ENCODE results near the gene MEIS2.

The MEIS2 gene

GRCh38 chr15:37078566-37078965, 21.8 kb downstream of the MEIS2 start:
- Mint-ChIP-seq H3K9me3 (peaks cover 3% of the 10 kb centered on the region), H3K4me3 (no peak overlapping the region), H3K4me1 (no peaks in the 10 kb centered on the region), H3K27ac (no peak overlapping the region), H3K36me3 (no peaks in the 10 kb centered on the region)
- ATAC-seq (no peak), DNase-seq (ENCODE audit: low spot score in 2 of 2) (no peak)

GRCh38 chr15:37077623-37078351, 22.6 kb downstream of the MEIS2 start:
- DNase-seq (ENCODE audit: low spot score in 2 of 2) (no peak), ATAC-seq (no peak)
- Mint-ChIP-seq H3K36me3 (no peaks in the 10 kb centered on the region), H3K4me1 (no peaks in the 10 kb centered on the region), H3K4me3 (no peak overlapping the region), H3K9me3 (peaks cover 3% of the 10 kb centered on the region), H3K27ac (no peak overlapping the region)

- no peaks in the 10 kb centered on the region for H3K36me3 Mint-ChIP-seq
- no peak for ATAC-seq
- H3K4me3 Mint-ChIP-seq, result no peak overlapping the region
- no peak overlapping the region for H3K27ac Mint-ChIP-seq
- H3K9me3 Mint-ChIP-seq, result peaks cover 3% of the 10 kb centered on the region
- no peak for DNase-seq (ENCODE audit: low spot score in 2 of 2)
- no peaks in the 10 kb centered on the region for H3K4me1 Mint-ChIP-seq
These were observed 23.8 kb downstream of the MEIS2 start for GRCh38 chr15:37076543-37076942.

- no peak for ATAC-seq
- Mint-ChIP-seq H3K27ac (no peak overlapping the region), H3K4me1 (no peaks in the 10 kb centered on the region), H3K9me3 (peaks cover 3% of the 10 kb centered on the region), H3K4me3 (no peak overlapping the region), H3K36me3 (no peaks in the 10 kb centered on the region)
- DNase-seq (ENCODE audit: low spot score in 2 of 2), result no peak
These were observed 24.6 kb downstream of the MEIS2 start for GRCh38 chr15:37075777-37076176.

- ATAC-seq, result no peak
- Mint-ChIP-seq H3K4me1 (no peaks in the 10 kb centered on the region), H3K36me3 (no peaks in the 10 kb centered on the region), H3K9me3 (peaks cover 3% of the 10 kb centered on the region), H3K4me3 (no peak overlapping the region), H3K27ac (no peak overlapping the region)
- DNase-seq (ENCODE audit: low spot score in 2 of 2), result no peak
These were observed 28.2 kb downstream of the MEIS2 start for GRCh38 chr15:37072181-37072580.

- no peak overlapping the region for H3K27ac Mint-ChIP-seq
- ATAC-seq (no peak), DNase-seq (ENCODE audit: low spot score in 2 of 2) (no peak)
- no peaks in the 10 kb centered on the region for H3K4me1 Mint-ChIP-seq
- no peak overlapping the region for H3K4me3 Mint-ChIP-seq
- H3K9me3 Mint-ChIP-seq, result peaks cover 3% of the 10 kb centered on the region
- no peaks in the 10 kb centered on the region for H3K36me3 Mint-ChIP-seq
These were observed 29.2 kb downstream of the MEIS2 start for GRCh38 chr15:37071134-37071533.

- Mint-ChIP-seq H3K36me3 (no peaks in the 10 kb centered on the region), H3K27ac (no peak overlapping the region), H3K4me1 (no peaks in the 10 kb centered on the region), H3K4me3 (no peak overlapping the region), H3K9me3 (peaks cover 3% of the 10 kb centered on the region)
- ATAC-seq (no peak), DNase-seq (ENCODE audit: low spot score in 2 of 2) (no peak)
These were observed 29.7 kb downstream of the MEIS2 start for GRCh38 chr15:37070686-37071085.

GRCh38 chr15:37061996-37062395, 38.4 kb downstream of the MEIS2 start:
- Mint-ChIP-seq H3K9me3 (no peaks in the 10 kb centered on the region), H3K4me1 (no peaks in the 10 kb centered on the region), H3K36me3 (no peaks in the 10 kb centered on the region), H3K27ac (no peak overlapping the region), H3K4me3 (no peak overlapping the region)
- no peak for DNase-seq (ENCODE audit: low spot score in 2 of 2)
- no peak for ATAC-seq

GRCh38 chr15:37059086-37059485, 41.3 kb downstream of the MEIS2 start:
- Mint-ChIP-seq H3K27ac (no peak overlapping the region), H3K4me3 (no peak overlapping the region), H3K9me3 (no peaks in the 10 kb centered on the region), H3K36me3 (no peaks in the 10 kb centered on the region), H3K4me1 (no peaks in the 10 kb centered on the region)
- ATAC-seq (no peak), DNase-seq (ENCODE audit: low spot score in 2 of 2) (no peak)

GRCh38 chr15:37058316-37058985, 41.9 kb downstream of the MEIS2 start:
- H3K4me1 Mint-ChIP-seq, result no peaks in the 10 kb centered on the region
- DNase-seq (ENCODE audit: low spot score in 2 of 2) (no peak), ATAC-seq (no peak)
- no peak overlapping the region for H3K27ac Mint-ChIP-seq
- H3K36me3 Mint-ChIP-seq, result no peaks in the 10 kb centered on the region
- no peak overlapping the region for H3K4me3 Mint-ChIP-seq
- H3K9me3 Mint-ChIP-seq, result no peaks in the 10 kb centered on the region

- Mint-ChIP-seq H3K4me1 (no peaks in the 10 kb centered on the region), H3K4me3 (no peak overlapping the region), H3K36me3 (no peaks in the 10 kb centered on the region), H3K27ac (no peak overlapping the region), H3K9me3 (no peaks in the 10 kb centered on the region)
- DNase-seq (ENCODE audit: low spot score in 2 of 2), result no peak
- ATAC-seq, result no peak
These were observed 42.5 kb downstream of the MEIS2 start for GRCh38 chr15:37057831-37058230.

GRCh38 chr15:37057256-37057655, 43.1 kb downstream of the MEIS2 start:
- no peak overlapping the region for H3K27ac Mint-ChIP-seq
- DNase-seq (ENCODE audit: low spot score in 2 of 2) (no peak), ATAC-seq (no peak)
- H3K4me1 Mint-ChIP-seq, result no peaks in the 10 kb centered on the region
- no peaks in the 10 kb centered on the region for H3K36me3 Mint-ChIP-seq
- H3K9me3 Mint-ChIP-seq, result no peaks in the 10 kb centered on the region
- H3K4me3 Mint-ChIP-seq, result no peak overlapping the region

GRCh38 chr15:37056177-37057121, 43.9 kb downstream of the MEIS2 start:
- H3K36me3 Mint-ChIP-seq, result no peaks in the 10 kb centered on the region
- DNase-seq (ENCODE audit: low spot score in 2 of 2), result no peak

GRCh38 chr15:37055481-37055880, 44.9 kb downstream of the MEIS2 start:
- DNase-seq (ENCODE audit: low spot score in 2 of 2) (no peak), ATAC-seq (no peak)
- Mint-ChIP-seq H3K36me3 (no peaks in the 10 kb centered on the region), H3K9me3 (no peaks in the 10 kb centered on the region), H3K4me1 (no peaks in the 10 kb centered on the region), H3K4me3 (no peak overlapping the region), H3K27ac (no peak overlapping the region)

More at GRCh38 chr15:37056177-37057121, 43.9 kb downstream of the MEIS2 start:
- Mint-ChIP-seq H3K27ac (no peak overlapping the region), H3K4me1 (no peaks in the 10 kb centered on the region), H3K4me3 (no peak overlapping the region), H3K9me3 (no peaks in the 10 kb centered on the region)
- no peak for ATAC-seq

- DNase-seq (ENCODE audit: low spot score in 2 of 2) (no peak), ATAC-seq (no peak)
- Mint-ChIP-seq H3K4me3 (no peak overlapping the region), H3K9me3 (no peaks in the 10 kb centered on the region), H3K4me1 (no peaks in the 10 kb centered on the region), H3K36me3 (no peaks in the 10 kb centered on the region), H3K27ac (no peak overlapping the region)
These were observed 46.0 kb downstream of the MEIS2 start for GRCh38 chr15:37054336-37054735.

All from stimulated activated effector memory CD8-positive, alpha-beta T cell treated with anti-CD3 and anti-CD28 coated beads, Interleukin-12 subunit alpha, Interleukin-12 subunit beta, amount 100 ng/mL, for 72 hours (primary cell).